ENCODE data around the gene PDZD11. TPM values are rescaled to one million over a fixed set of nuclear protein-coding genes. Genes with fewer than 3 reads are reported as not detected.
A peak's percentile ranks its signal among the peaks of the same experiment; 100 is the strongest.

Gene PDZD11
- 23.0 TPM for total RNA-seq
- long read RNA-seq, transcript PDZD11-201 (7 exons, 1,043 nt), result major isoform, 11 of 17 reads
- long read RNA-seq, partial matches to known transcripts, result 2 of 17 reads
- long read RNA-seq, other reads (novel, unspliced or antisense), result 4 of 17 reads

GRCh38 chrX:70289793-70290770 is at the start of gene PDZD11, which contains the start of gene KIF4A:
PDZD11 (minus strand) TSS chrX:70289927; CDS start chrX:70289341, 586 bp downstream.
KIF4A (plus strand) TSS chrX:70290104; CDS start chrX:70290459, 355 bp downstream.
- Histone ChIP-seq H3K4me3 (peak within 1 kb of the TSS; percentile 62), H3K27me3 (ENCODE audit: low read depth) (no peaks in the 10 kb centered on the region), H3K4me1 (peaks cover 13% of the 10 kb centered on the region), H3K36me3 (peaks cover 21% of the 10 kb centered on the region), H3K27ac (peak within 1 kb of the TSS; percentile 72), H3K9me3 (no peaks in the 10 kb centered on the region)
- intact Hi-C loops (cut with DNase I), result no loop called here
- no peak for TF ChIP-seq CTCF (IDR thresholded peaks at IDR 0.05)
- DNase-seq (peak; percentile 85), ATAC-seq (peak; percentile 100)

- DNase-seq (no peak), ATAC-seq (no peak)
- Histone ChIP-seq H3K9me3 (no peaks in the 10 kb centered on the region), H3K36me3 (no peaks in the 10 kb centered on the region), H3K27ac (no peak overlapping the region), H3K4me3 (no peak overlapping the region), H3K27me3 (ENCODE audit: low read depth) (no peaks in the 10 kb centered on the region), H3K4me1 (no peaks in the 10 kb centered on the region)
- intact Hi-C loops (cut with DNase I), result no loop called here
- no peak for TF ChIP-seq CTCF (IDR thresholded peaks at IDR 0.05)
Measured at GRCh38 chrX:70338290-70338689, 48.6 kb upstream of the PDZD11 start.

GRCh38 chrX:70336767-70337166 is 47.0 kb upstream of the PDZD11 start:
- no peak overlapping the region for H3K4me3 ChIP-seq
- ATAC-seq, result no peak
- TF ChIP-seq CTCF (IDR thresholded peaks at IDR 0.05), result no peak
- no peaks in the 10 kb centered on the region for H3K36me3 ChIP-seq
- no peak for DNase-seq
- H3K27me3 ChIP-seq (ENCODE audit: low read depth), result no peaks in the 10 kb centered on the region
- H3K4me1 ChIP-seq, result no peaks in the 10 kb centered on the region
- intact Hi-C loops (cut with DNase I), result no loop called here
- H3K27ac ChIP-seq, result no peak overlapping the region
- H3K9me3 ChIP-seq, result no peaks in the 10 kb centered on the region

GRCh38 chrX:70332600-70332999 is 42.9 kb upstream of the PDZD11 start:
- ATAC-seq (no peak), DNase-seq (no peak)
- intact Hi-C loops (cut with DNase I), result no loop called here
- no peak overlapping the region for H3K27ac ChIP-seq
- no peaks in the 10 kb centered on the region for H3K36me3 ChIP-seq
- TF ChIP-seq CTCF (IDR thresholded peaks at IDR 0.05), result no peak
- no peaks in the 10 kb centered on the region for H3K27me3 ChIP-seq (ENCODE audit: low read depth)
- no peaks in the 10 kb centered on the region for H3K4me1 ChIP-seq
- no peaks in the 10 kb centered on the region for H3K9me3 ChIP-seq
- no peak overlapping the region for H3K4me3 ChIP-seq

- H3K36me3 ChIP-seq, result no peaks in the 10 kb centered on the region
- intact Hi-C loops (cut with DNase I), result no loop called here
- no peaks in the 10 kb centered on the region for H3K27me3 ChIP-seq (ENCODE audit: low read depth)
- no peak overlapping the region for H3K27ac ChIP-seq
- DNase-seq (no peak), ATAC-seq (no peak)
- H3K9me3 ChIP-seq, result no peaks in the 10 kb centered on the region
- no peaks in the 10 kb centered on the region for H3K4me1 ChIP-seq
- no peak overlapping the region for H3K4me3 ChIP-seq
- TF ChIP-seq CTCF (IDR thresholded peaks at IDR 0.05), result no peak
Measured at GRCh38 chrX:70331161-70331560, 41.4 kb upstream of the PDZD11 start.
